Subcutaneous abdominal adipose tissue (tissue), 5 donors: Measurements from ENCODE around the gene ANTXR1.

Experiments used
- H3K27ac ChIP-seq: one replicate; pipeline ENCODE4 v1.7.0; 2013; ENCODE audit warnings: low read depth, mild to moderate bottlenecking, inconsistent platforms, low read length, moderate library complexity
- H3K27me3 ChIP-seq, 5 donors: one replicate each; pipeline ENCODE4 v1.7.0; 2013; ENCODE audit warnings: low read length in 5 of 5, inconsistent platforms in 1 of 5; ENCODE audit not compliant: control insufficient read depth in 5 of 5, insufficient read depth in 4 of 5
- H3K36me3 ChIP-seq, 5 donors: one replicate each; pipeline ENCODE4 v1.7.0; 2013; ENCODE audit warnings: low read length in 5 of 5; ENCODE audit not compliant: control insufficient read depth in 5 of 5, insufficient read depth in 5 of 5
- H3K4me1 ChIP-seq, 5 donors: one replicate each; pipeline ENCODE4 v1.7.0; 2013; ENCODE audit warnings: low read length in 5 of 5, mild to moderate bottlenecking in 3 of 5, moderate library complexity in 1 of 5; ENCODE audit not compliant: control insufficient read depth in 5 of 5, insufficient read depth in 5 of 5
- H3K4me3 ChIP-seq, 5 donors: one replicate each; pipeline ENCODE4 v1.7.0; 2013; ENCODE audit warnings: low read length in 5 of 5, low read depth in 1 of 5
- H3K9ac ChIP-seq, 5 donors: one replicate each; pipeline ENCODE4 v1.7.0; 2013; ENCODE audit warnings: low read length in 5 of 5, mild to moderate bottlenecking in 4 of 5, moderate library complexity in 3 of 5
- H3K9me3 ChIP-seq, 5 donors: one replicate each; pipeline ENCODE4 v1.7.0; 2013; ENCODE audit warnings: low read length in 5 of 5; ENCODE audit not compliant: control insufficient read depth in 5 of 5
- donor health status: healthy.
- donor health status: healthy.
- donor health status: healthy.
- donor health status: healthy.
- donor health status: healthy.

ANTXR1 gene

GRCh38 chr2:69017835-69018234 lies 4.9 kb downstream of the ANTXR1 start:
- Histone ChIP-seq H3K36me3 (no peaks in the 10 kb centered on the region), H3K27me3 (peaks cover 3 to 34% (median 14%) of the 10 kb centered on the region in 5 donors), H3K4me1 (peaks cover 0 to 31% (median 28%) of the 10 kb centered on the region in 5 donors), H3K4me3 (no peak overlapping the region), H3K27ac (no peak overlapping the region), H3K9ac (no peak overlapping the region), H3K9me3 (no peaks in the 10 kb centered on the region)

GRCh38 chr2:69018678-69019095 lies 5.7 kb downstream of the ANTXR1 start:
- H3K4me1 ChIP-seq = peaks cover 0 to 24% (median 20%) of the 10 kb centered on the region in 5 donors
- peaks cover 3 to 28% (median 14%) of the 10 kb centered on the region in 5 donors for H3K27me3 ChIP-seq
- no peak overlapping the region for H3K27ac ChIP-seq
- no peak overlapping the region for H3K4me3 ChIP-seq
- H3K9ac ChIP-seq = no peak overlapping the region
- no peaks in the 10 kb centered on the region for H3K9me3 ChIP-seq
- no peaks in the 10 kb centered on the region for H3K36me3 ChIP-seq

GRCh38 chr2:69020496-69021426 lies 7.8 kb downstream of the ANTXR1 start:
- no peaks in the 10 kb centered on the region for H3K36me3 ChIP-seq
- no peak overlapping the region for H3K27ac ChIP-seq
- H3K9ac ChIP-seq = no peak overlapping the region
- no peaks in the 10 kb centered on the region for H3K9me3 ChIP-seq
- H3K4me1 ChIP-seq = peaks cover 0 to 13% (median 9%) of the 10 kb centered on the region in 5 donors
- H3K4me3 ChIP-seq = no peak overlapping the region
- peaks cover 2 to 15% (median 6%) of the 10 kb centered on the region in 5 donors for H3K27me3 ChIP-seq

GRCh38 chr2:69021727-69022126 lies 8.7 kb downstream of the ANTXR1 start:
- Histone ChIP-seq H3K9me3 (no peaks in the 10 kb centered on the region), H3K27me3 (peaks cover 2 to 12% (median 5%) of the 10 kb centered on the region in 5 donors), H3K4me3 (no peak overlapping the region), H3K9ac (no peak overlapping the region), H3K36me3 (no peaks in the 10 kb centered on the region), H3K4me1 (peaks cover 0 to 13% (median 8%) of the 10 kb centered on the region in 5 donors), H3K27ac (no peak overlapping the region)

- Histone ChIP-seq H3K4me3 (no peak overlapping the region), H3K4me1 (peaks cover 0 to 6% (median 4%) of the 10 kb centered on the region in 5 donors), H3K27me3 (peaks cover 0 to 8% (median 0%) of the 10 kb centered on the region in 5 donors), H3K36me3 (no peaks in the 10 kb centered on the region), H3K9me3 (no peaks in the 10 kb centered on the region), H3K9ac (no peak overlapping the region), H3K27ac (no peak overlapping the region)
Measured at GRCh38 chr2:69022548-69022947, 9.6 kb downstream of the ANTXR1 start.

GRCh38 chr2:69023236-69023635 lies 10.3 kb downstream of the ANTXR1 start:
- Histone ChIP-seq H3K27me3 (peaks cover 0 to 5% (median 0%) of the 10 kb centered on the region in 5 donors), H3K4me1 (peaks cover 0 to 6% (median 4%) of the 10 kb centered on the region in 5 donors), H3K9me3 (no peaks in the 10 kb centered on the region), H3K27ac (no peak overlapping the region), H3K9ac (no peak overlapping the region), H3K36me3 (no peaks in the 10 kb centered on the region), H3K4me3 (no peak overlapping the region)

- no peak overlapping the region for H3K9ac ChIP-seq
- no peaks in the 10 kb centered on the region for H3K36me3 ChIP-seq
- no peak overlapping the region for H3K27ac ChIP-seq
- H3K4me3 ChIP-seq = no peak overlapping the region
- H3K9me3 ChIP-seq = no peaks in the 10 kb centered on the region
- no peaks in the 10 kb centered on the region for H3K27me3 ChIP-seq
- peaks cover 0 to under 1% (median 0%) of the 10 kb centered on the region in 5 donors for H3K4me1 ChIP-seq
Measured at GRCh38 chr2:69026026-69026425, 13.0 kb downstream of the ANTXR1 start.

- Histone ChIP-seq H3K27ac (no peak overlapping the region), H3K9ac (no peak overlapping the region), H3K4me3 (no peak overlapping the region), H3K4me1 (no peaks in the 10 kb centered on the region), H3K27me3 (no peaks in the 10 kb centered on the region), H3K9me3 (no peaks in the 10 kb centered on the region), H3K36me3 (no peaks in the 10 kb centered on the region)
Measured at GRCh38 chr2:69026691-69027459, 13.9 kb downstream of the ANTXR1 start.

GRCh38 chr2:69030800-69031428 lies 17.9 kb downstream of the ANTXR1 start:
- Histone ChIP-seq H3K27ac (no peak overlapping the region), H3K9ac (no peak overlapping the region), H3K4me1 (peaks cover 3 to 19% (median 12%) of the 10 kb centered on the region in 5 donors), H3K27me3 (no peaks in the 10 kb centered on the region), H3K4me3 (no peak overlapping the region), H3K36me3 (no peaks in the 10 kb centered on the region), H3K9me3 (no peaks in the 10 kb centered on the region)
